Naive B cell (primary cell): ENCODE results near the gene RHBG. TPM values are rescaled to one million over a fixed set of nuclear protein-coding genes. Genes with fewer than 3 reads are reported as not detected.

Source experiments
- ATAC-seq, 2 donors: fragments of 150-1000 bp; cut with Tn5 transposase; 2 replicates each; pipeline ENCODE4 v1.10.0; 2021; ENCODE audit warnings: low read depth in 2 of 2, mild to moderate bottlenecking in 2 of 2, moderate library complexity in 2 of 2
- DNase-seq: peaks from one replicate; pipeline ENCODE4 v3.0.0; 2022
- H3K27ac Mint-ChIP-seq, 6 donors: one replicate each; pipeline ENCODE4 v1.8.0; 2020 to 2022; ENCODE audit warnings: mild to moderate bottlenecking in 6 of 6, mixed read lengths in 6 of 6, moderate library complexity in 5 of 6, inconsistent platforms in 2 of 6
- H3K27me3 Mint-ChIP-seq, 3 donors: one replicate each; pipeline ENCODE4 v1.8.0; 2021 to 2022; ENCODE audit warnings: mixed read lengths in 3 of 3, mild to moderate bottlenecking in 1 of 3
- H3K36me3 Mint-ChIP-seq, 2 donors: one replicate each; pipeline ENCODE4 v1.8.0; 2020 to 2022; ENCODE audit warnings: mixed read lengths in 2 of 2, inconsistent platforms in 1 of 2, mild to moderate bottlenecking in 1 of 2
- H3K4me1 Mint-ChIP-seq, 3 donors: one replicate each; pipeline ENCODE4 v1.8.0; 2020 to 2022; ENCODE audit warnings: mixed read lengths in 3 of 3, inconsistent platforms in 1 of 3, mild to moderate bottlenecking in 1 of 3, moderate library complexity in 1 of 3
- H3K4me3 Mint-ChIP-seq, 8 donors: one replicate each; pipeline ENCODE4 v1.8.0; 2020 to 2022; ENCODE audit warnings: mild to moderate bottlenecking in 8 of 8, mixed read lengths in 8 of 8, moderate library complexity in 8 of 8, inconsistent platforms in 2 of 8
- H3K9me3 Mint-ChIP-seq, 7 donors: one replicate each; pipeline ENCODE4 v1.8.0; 2020 to 2022; ENCODE audit warnings: mixed read lengths in 7 of 7, mild to moderate bottlenecking in 5 of 7, inconsistent platforms in 2 of 7, moderate library complexity in 1 of 7
- polyA plus RNA-seq, 6 donors: library from polyadenylated mRNA; unstranded; fragments of 300-500 nt; fragmentation: Illumina TruSeq; gene quantifications; one replicate each; pipeline ENCODE4 v1.2.3, GENCODE V29; 2021; ENCODE audit warnings: low read depth in 6 of 6

RHBG gene
- polyA plus RNA-seq, 6 donors from 2014 or later, result not detected

DNA sequence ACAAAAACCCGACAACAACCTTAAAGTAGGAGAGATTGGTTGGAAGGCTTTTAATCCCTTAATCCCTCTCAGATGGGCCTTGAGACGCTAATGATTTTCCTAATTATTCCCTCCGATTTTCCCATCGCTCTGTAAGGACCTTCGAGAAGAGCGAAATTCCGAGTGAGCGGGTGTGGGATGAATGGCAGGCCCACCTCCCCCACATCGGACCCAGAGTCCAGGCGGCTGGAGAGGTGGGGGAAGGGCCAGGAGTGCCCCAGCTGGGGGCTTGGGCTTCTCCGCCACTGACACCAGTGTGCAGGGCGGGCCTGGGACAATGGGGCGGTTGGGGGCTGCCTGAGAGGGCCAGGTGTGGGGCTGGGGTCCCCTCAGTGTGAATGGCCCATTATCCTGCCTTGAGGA lies 23.4 kb downstream of the RHBG start:
- DNase-seq (no peak), ATAC-seq (no peak)
- H3K9me3 Mint-ChIP-seq, result peaks cover 0 to 2% (median 0%) of the 10 kb centered on the region in 7 donors
- H3K4me1 Mint-ChIP-seq, result peaks cover 0 to 10% (median 10%) of the 10 kb centered on the region in 3 donors
- no peaks in the 10 kb centered on the region for H3K36me3 Mint-ChIP-seq
- H3K27me3 Mint-ChIP-seq, result peaks cover 30 to 61% (median 47%) of the 10 kb centered on the region in 3 donors
- peak overlapping the region in 1 of 6 donors; percentile 70 for H3K27ac Mint-ChIP-seq
- H3K4me3 Mint-ChIP-seq, result no peak overlapping the region

DNA sequence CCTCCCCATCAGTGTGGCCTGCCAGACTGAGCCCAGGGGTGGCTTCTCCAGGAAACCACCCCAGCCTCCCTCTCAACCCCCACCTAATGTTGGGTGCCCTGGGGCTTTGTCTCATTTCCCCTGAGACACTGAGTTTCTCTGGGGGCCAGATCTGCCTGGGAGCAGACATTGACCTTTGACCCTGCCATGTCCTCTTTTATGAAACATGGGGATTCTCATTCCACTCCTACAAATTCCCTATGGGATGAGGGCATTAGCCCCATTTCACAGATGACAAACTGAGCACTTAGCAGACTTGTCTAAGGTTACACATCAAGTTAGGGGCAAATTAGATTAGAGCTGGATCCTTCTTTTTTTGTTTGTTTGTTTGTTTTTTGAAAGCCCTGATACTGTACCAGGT lies 24.1 kb downstream of the RHBG start:
- Mint-ChIP-seq H3K4me3 (no peak overlapping the region), H3K9me3 (peaks cover 0 to 2% (median 0%) of the 10 kb centered on the region in 7 donors), H3K27me3 (peaks cover 25 to 56% (median 42%) of the 10 kb centered on the region in 3 donors), H3K36me3 (no peaks in the 10 kb centered on the region), H3K4me1 (peaks cover under 1 to 10% (median 10%) of the 10 kb centered on the region in 3 donors), H3K27ac (peak overlapping the region in 1 of 6 donors; percentile 49)
- ATAC-seq, result no peak
- DNase-seq, result no peak

DNA sequence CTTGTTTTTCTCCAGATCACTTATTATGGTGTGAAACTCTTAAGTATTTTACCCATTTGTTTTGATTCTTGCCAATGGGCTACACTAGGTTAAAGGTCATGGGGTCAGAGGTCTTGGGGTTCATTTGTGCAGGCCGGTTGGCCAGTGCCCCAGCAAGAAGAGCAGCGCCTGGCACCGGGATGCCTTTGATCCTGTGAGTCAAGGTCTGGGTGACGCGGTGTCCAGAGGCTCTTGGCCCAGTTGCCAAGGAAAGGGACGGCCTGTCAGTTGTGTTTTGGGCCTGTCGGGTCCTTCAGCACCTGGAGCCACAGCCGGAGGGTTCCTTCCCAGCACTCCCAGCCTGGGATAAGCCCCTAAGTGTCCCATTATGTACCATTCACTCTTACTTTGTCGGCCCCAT lies 25.1 kb downstream of the RHBG start:
- peaks cover 7 to 17% (median 13%) of the 10 kb centered on the region in 3 donors for H3K4me1 Mint-ChIP-seq
- H3K9me3 Mint-ChIP-seq, result peaks cover 0 to 3% (median 0%) of the 10 kb centered on the region in 7 donors
- ATAC-seq, result no peak
- no peak for DNase-seq
- H3K36me3 Mint-ChIP-seq, result no peaks in the 10 kb centered on the region
- peak overlapping the region in 1 of 8 donors; percentile 47 for H3K4me3 Mint-ChIP-seq
- no peak overlapping the region for H3K27ac Mint-ChIP-seq
- peaks cover 20 to 55% (median 36%) of the 10 kb centered on the region in 3 donors for H3K27me3 Mint-ChIP-seq

DNA sequence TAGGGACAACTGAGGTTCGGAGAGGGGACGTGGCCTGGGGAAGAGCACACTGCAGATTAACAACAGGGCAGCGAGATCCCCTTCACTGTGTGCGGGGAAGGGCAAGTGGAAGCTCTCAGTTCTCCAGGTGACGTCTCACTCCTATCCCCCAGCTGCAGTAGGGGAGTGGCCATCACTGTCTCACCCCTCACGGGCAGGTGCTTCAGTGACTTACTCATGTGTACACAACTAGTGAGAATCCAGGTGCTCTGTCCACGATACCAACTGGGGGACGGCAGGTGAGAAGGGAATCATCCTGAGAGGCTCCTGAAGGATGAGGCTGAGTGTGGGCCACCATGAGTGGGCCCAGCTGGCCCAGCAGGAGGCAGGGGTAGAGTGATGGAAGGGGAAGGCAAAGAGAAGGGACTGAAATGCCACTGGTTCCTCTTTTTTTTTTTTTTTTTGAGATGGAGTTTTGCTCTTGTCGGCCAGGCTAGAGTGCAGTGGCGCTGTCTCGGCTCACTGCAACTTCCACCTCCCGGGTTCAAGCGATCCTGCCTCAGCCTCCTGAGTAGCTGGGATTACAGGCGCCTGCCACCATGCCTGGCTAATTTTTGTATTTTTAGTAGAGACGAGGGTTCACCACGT lies 25.9 kb downstream of the RHBG start:
- H3K27ac Mint-ChIP-seq, result no peak overlapping the region
- no peak for DNase-seq
- no peaks in the 10 kb centered on the region for H3K36me3 Mint-ChIP-seq
- peak overlapping the region in 1 of 8 donors; percentile 44 for H3K4me3 Mint-ChIP-seq
- peaks cover 11 to 54% (median 27%) of the 10 kb centered on the region in 3 donors for H3K27me3 Mint-ChIP-seq
- peak; percentile 65 to 71 for ATAC-seq
- peaks cover 16 to 19% (median 18%) of the 10 kb centered on the region in 3 donors for H3K4me1 Mint-ChIP-seq
- H3K9me3 Mint-ChIP-seq, result peaks cover 0 to 3% (median 0%) of the 10 kb centered on the region in 7 donors

DNA sequence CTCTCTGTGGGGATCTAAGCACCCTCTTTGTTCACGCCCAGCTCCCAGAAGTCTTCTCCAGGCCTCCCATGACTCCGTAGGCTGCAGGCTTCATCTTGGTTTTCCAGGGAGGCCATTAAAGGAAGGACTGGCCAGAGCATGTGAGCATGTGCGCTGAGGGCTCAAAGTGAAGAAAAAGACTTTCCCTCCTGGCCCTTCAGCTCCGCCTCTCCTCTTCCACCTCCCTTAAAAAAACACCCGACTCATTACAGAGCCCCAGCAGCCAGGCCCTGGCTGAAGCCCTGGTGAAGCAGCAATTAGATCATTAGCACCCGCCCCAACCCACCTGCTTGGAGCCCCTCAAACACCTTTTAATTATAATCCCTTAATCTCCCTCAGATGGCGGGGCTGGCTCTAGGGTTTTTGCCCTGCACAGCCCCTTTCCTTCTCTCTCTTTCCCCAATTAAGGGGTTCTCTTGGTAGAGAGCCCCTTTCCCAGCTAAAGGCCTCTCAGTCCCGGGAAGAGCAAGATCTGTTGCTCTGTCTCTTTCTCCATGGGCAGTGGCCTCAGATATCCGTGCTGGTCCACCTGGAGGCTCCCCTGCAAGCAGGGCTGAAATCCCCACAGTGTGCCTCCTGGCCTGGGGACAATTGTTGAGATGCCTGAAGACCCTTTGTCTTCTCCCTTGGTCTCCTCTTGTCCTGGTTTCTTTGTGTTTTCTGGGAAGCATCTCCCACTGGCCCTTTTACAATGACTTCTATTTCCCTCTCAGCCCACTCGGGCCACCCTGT lies 30.5 kb downstream of the RHBG start:
- Mint-ChIP-seq H3K36me3 (no peaks in the 10 kb centered on the region), H3K4me1 (peaks cover 15 to 18% (median 16%) of the 10 kb centered on the region in 3 donors), H3K27me3 (peaks cover 11 to 58% (median 15%) of the 10 kb centered on the region in 3 donors), H3K27ac (peak overlapping the region in 1 of 6 donors; percentile 49), H3K9me3 (peaks cover 0 to 3% (median 0%) of the 10 kb centered on the region in 7 donors), H3K4me3 (peak overlapping the region in 1 of 8 donors; percentile 36)
- ATAC-seq (no peak), DNase-seq (no peak)

DNA sequence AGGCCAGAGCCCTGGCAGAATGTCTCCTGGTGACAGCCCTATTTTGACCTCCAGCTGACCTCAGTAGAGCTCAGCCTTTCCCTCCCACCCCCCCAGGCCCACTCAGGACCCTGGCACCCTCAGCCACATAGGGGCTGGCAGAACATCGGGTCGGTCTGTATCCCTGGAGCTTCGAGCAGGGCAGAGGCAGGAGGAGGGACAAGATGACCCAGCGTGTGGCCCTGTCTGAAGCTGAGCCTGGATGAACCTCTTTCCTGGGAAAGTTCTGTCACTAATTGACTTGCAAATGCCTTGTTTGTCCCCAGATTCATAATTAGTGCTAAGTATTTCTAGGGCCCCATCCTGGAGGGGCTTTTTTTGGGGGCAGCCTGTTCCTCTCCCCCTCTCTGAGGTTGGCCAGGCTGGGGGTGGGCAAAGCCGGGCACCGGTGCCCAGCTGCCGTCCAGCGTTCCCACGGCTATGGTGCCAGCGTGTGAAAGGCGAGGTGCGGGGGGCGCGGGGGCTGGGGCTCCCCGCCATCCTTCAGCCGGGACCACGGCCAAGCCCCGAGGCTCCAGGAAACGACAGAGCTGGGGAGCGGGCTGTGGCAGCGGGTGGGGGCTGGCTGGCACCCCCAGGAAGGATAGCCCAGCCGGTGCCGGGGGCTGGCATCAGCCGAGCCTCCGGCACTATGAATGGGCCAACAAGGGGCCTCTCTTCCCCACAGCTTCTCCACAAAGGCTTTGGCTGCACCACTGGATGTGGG lies 31.4 kb downstream of the RHBG start:
- H3K27me3 Mint-ChIP-seq, result peaks cover 11 to 60% (median 15%) of the 10 kb centered on the region in 3 donors
- peaks cover 0 to 3% (median 0%) of the 10 kb centered on the region in 7 donors for H3K9me3 Mint-ChIP-seq
- H3K4me3 Mint-ChIP-seq, result no peak overlapping the region
- ATAC-seq (no peak), DNase-seq (no peak)
- H3K4me1 Mint-ChIP-seq, result peaks cover 10 to 16% (median 13%) of the 10 kb centered on the region in 3 donors
- H3K27ac Mint-ChIP-seq, result no peak overlapping the region
- no peaks in the 10 kb centered on the region for H3K36me3 Mint-ChIP-seq

DNA sequence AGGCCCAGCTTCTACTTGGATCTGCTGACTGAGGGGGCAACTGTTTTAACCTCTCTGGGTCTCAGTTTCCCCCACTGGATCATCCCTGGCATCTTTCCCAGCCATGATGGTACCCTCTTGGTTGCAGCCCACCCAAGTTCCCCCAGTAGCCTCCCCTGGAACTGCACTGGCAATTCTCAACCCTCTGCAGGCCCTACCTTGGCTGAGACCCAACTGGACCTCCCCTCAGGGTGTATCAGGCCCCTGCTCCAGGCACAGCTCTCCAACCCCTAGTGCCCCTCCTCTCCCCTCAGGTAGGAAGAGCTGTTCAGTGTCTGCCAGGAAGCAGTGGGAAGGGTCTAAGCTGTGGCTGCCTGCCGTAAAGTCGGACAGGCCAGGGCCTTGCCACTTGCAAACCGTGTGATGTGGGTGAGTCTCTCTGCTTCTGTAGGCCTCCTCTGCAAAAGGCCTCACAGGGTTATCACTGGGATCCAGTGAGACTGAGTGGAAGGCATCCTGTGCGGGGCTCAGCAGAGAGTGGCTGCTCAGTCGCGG lies 32.1 kb downstream of the RHBG start:
- Mint-ChIP-seq H3K9me3 (peaks cover 0 to 3% (median 0%) of the 10 kb centered on the region in 7 donors), H3K4me3 (no peak overlapping the region), H3K36me3 (no peaks in the 10 kb centered on the region), H3K27me3 (peaks cover 11 to 68% (median 23%) of the 10 kb centered on the region in 3 donors), H3K27ac (peak overlapping the region in 3 of 6 donors; percentile 72 to 91 (median 74)), H3K4me1 (peaks cover 10 to 16% (median 13%) of the 10 kb centered on the region in 3 donors)
- no peak for DNase-seq
- no peak for ATAC-seq

DNA sequence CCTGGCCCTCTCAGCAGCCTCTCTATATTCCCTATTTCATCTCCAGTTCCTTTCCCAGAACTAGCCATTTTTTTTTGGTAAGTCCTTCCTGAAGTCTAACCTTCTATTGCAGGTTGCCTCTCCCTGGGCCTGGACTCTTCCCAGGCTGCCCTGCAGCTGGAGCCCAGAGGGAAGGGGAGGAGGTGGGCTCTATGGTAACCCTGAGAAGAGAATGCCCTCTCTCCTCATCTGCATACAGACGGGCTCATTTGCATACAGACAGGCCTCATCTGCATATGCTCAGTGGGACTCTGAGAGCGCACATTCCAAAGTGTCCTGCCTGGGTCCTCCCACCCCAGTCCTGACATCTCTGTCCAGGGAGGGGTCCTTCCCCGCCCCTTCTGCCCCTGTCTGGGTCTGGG lies 32.7 kb downstream of the RHBG start:
- no peak for DNase-seq
- peaks cover 0 to 3% (median 0%) of the 10 kb centered on the region in 7 donors for H3K9me3 Mint-ChIP-seq

DNA sequence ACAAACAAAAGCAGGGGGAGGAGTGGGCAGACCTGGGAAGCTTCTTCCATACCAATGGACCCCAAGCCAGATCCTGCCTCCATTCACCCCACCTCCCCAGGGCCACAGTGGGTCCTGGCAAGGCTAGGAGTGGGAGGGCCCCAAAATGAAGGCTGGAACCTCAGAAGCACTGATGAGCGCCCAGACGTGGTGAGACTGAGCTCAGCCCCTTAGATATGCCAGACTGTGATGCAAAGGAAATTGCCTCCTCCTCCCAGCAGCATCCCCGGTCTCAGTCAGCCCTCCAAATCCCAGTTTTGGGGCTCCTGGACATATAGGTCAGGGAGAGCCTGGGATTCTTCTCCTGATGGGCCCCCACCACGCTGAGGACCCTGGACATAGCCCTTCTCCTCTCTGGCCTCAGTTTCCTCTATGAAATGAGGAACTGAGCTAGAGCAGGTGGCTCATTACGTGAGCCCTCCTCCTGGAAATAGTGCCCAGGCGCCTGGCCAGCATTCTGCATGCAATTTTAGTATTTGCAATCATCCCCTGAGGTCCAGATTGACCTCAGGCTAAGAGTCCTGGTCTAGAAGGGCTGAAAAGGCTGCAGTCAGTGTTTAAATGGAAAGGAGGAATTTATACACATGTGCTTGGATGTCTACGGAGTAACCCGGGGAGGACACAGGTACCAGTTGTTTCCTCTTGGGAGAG lies 33.5 kb downstream of the RHBG start:
- Mint-ChIP-seq H3K4me3 (no peak overlapping the region), H3K36me3 (no peaks in the 10 kb centered on the region), H3K4me1 (peaks cover 10 to 16% (median 13%) of the 10 kb centered on the region in 3 donors), H3K27me3 (peaks cover 22 to 81% (median 37%) of the 10 kb centered on the region in 3 donors), H3K27ac (peak overlapping the region in 2 of 6 donors; percentile 15 to 25), H3K9me3 (peaks cover 0 to 3% (median 0%) of the 10 kb centered on the region in 7 donors)
- ATAC-seq, result no peak
- DNase-seq, result no peak

More for the DNA sequence above, 32.7 kb downstream of the RHBG start:
- no peak for ATAC-seq
- no peaks in the 10 kb centered on the region for H3K36me3 Mint-ChIP-seq
- peak overlapping the region in 1 of 6 donors; percentile 91 for H3K27ac Mint-ChIP-seq
- peaks cover 14 to 73% (median 29%) of the 10 kb centered on the region in 3 donors for H3K27me3 Mint-ChIP-seq
- no peak overlapping the region for H3K4me3 Mint-ChIP-seq
- H3K4me1 Mint-ChIP-seq, result peaks cover 10 to 16% (median 13%) of the 10 kb centered on the region in 3 donors

DNA sequence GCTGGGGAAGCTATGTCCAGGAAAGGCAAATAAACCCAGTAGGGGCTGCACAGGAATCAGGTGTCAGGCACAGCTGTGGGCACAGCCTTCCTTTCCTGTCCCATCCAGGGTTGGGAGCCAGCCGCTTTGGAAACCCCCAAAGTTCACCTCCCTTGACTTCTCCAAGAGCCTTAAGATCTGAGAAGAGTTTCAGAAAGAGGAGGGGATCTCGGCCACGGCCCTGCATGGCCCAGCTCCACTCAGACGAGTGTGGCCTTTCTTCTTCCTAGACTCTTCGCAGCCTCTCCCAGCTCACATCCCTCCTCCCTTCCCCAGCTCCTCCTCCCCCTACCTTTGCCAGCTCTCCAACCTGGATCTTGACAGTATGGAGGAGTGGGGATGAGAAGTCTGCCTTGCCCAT lies 36.7 kb downstream of the RHBG start:
- H3K27me3 Mint-ChIP-seq, result peaks cover 37 to 96% (median 68%) of the 10 kb centered on the region in 3 donors
- H3K36me3 Mint-ChIP-seq, result no peaks in the 10 kb centered on the region
- H3K4me3 Mint-ChIP-seq, result peak overlapping the region in 1 of 8 donors; percentile 79
- no peak overlapping the region for H3K27ac Mint-ChIP-seq
- H3K4me1 Mint-ChIP-seq, result peaks cover 0 to 3% (median 0%) of the 10 kb centered on the region in 3 donors
- DNase-seq (no peak), ATAC-seq (no peak)
- H3K9me3 Mint-ChIP-seq, result no peaks in the 10 kb centered on the region

DNA sequence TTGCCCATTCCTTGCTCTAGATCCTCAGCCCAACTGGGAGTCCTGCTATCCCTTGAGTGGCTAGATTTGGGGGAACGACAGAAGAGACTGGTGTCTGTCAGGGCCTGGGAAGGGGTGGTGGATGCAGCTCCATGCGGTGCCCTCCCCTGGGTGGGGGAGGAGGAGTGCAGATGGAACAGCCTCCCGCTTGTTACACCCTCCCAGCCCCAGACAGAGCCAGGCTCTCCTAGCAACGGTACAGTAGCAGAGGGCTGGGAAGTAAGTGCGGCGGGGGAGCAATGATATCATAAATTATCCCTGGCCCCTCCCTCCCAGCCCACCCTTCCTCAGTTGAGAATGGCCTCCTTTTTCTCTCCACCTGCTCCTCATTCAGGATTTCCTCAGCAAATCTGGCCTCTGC lies 37.2 kb downstream of the RHBG start:
- Mint-ChIP-seq H3K9me3 (no peaks in the 10 kb centered on the region), H3K4me3 (peak overlapping the region in 1 of 8 donors; percentile 29), H3K27me3 (peaks cover 43 to 99% (median 72%) of the 10 kb centered on the region in 3 donors), H3K27ac (no peak overlapping the region), H3K36me3 (no peaks in the 10 kb centered on the region), H3K4me1 (peaks cover 0 to 3% (median 0%) of the 10 kb centered on the region in 3 donors)
- no peak for ATAC-seq
- no peak for DNase-seq

DNA sequence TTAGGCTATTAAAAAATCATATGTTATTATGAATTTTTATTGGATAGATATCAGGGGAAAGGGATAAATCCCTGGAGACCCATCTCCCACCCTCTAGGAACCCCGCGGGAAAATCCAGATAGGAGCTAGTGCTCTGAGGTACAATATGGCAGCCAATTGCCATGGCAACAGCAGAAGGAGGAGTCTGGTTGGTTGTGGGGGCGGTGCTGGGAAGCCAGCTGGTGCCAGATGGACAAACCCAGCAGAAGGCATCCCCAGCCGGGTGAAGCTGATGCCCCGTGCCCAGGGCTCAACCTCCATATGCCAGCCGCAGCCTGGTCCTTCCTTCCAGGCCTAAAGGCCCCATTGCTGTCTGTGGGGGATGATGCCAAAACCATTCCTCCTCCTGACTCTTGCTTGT lies 38.3 kb downstream of the RHBG start:
- Mint-ChIP-seq H3K27me3 (peaks cover 51 to 99% (median 76%) of the 10 kb centered on the region in 3 donors), H3K9me3 (no peaks in the 10 kb centered on the region), H3K27ac (peak overlapping the region in 1 of 6 donors; percentile 68), H3K4me1 (peaks cover 0 to 3% (median 0%) of the 10 kb centered on the region in 3 donors), H3K4me3 (no peak overlapping the region), H3K36me3 (peaks cover 0 to 3% of the 10 kb centered on the region in 2 donors)
- no peak for ATAC-seq
- no peak for DNase-seq
